GM21423 (cell line): ENCODE measurements around the gene PTPRD.

Experiments used
- ATAC-seq: cut with Tn5 transposase; IDR thresholded peaks from one replicate; pipeline ENCODE4 v1.9.1; 2021; ENCODE audit warnings: mild to moderate bottlenecking, moderate library complexity; ENCODE audit not compliant: unreplicated experiment

PTPRD gene

DNA sequence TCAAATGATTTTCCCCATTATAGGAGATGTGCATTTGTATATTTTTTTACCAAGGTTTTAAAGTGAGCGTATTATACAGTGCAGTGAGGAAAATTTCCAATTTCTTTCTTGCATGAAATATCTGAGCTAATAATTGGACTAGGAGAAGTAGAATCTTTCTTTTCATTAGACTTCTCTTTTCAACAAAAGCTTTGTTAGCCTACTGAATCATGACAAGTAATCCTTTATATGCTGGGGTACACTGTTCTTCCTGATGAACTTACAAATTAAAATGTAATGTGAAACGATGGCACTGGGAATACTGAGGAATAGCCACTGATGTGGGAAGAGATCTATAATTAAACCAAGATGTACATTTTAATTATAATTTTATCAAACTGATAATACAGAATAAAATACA is 829.6 kb downstream of the PTPRD start:
- no peak for ATAC-seq

DNA sequence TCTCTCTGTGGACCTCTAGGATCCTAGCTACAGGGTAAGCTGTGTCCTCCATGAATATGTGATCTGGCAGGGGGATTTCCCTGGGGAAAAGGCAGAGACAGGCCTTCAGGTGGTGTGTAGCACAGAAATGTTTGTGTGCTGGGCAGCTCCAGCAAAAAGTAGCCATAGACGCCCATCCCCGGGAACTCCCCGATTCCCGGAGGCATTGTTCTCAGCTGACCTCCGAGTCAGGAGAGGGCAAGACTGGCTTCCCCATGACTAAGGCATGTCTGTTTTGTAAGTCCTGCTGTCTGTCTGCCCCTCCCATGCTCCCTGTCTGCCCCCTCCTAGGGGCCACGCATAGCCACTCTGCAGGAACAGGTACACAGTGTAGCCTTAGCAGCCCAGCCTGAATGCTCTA is 834.5 kb downstream of the PTPRD start:
- no peak for ATAC-seq

DNA sequence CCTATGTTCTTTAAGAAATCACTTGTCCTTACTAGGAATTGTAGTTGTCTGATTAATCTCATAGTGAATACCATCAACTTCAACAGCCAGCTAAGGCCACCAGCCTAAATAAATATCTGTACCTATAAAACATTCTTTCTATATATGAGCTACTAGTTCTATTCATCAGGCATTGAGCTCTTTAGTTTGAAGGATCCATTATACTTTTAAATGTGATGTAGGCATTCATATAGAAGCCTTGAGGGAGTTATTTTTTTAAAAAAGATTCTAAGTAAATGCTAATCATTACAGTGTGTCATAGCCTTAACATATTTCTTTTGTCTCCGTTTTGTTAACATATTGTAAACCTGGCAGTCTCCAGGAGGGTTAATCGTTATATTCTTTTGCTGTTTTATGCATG is 838.3 kb downstream of the PTPRD start:
- ATAC-seq, result no peak

DNA sequence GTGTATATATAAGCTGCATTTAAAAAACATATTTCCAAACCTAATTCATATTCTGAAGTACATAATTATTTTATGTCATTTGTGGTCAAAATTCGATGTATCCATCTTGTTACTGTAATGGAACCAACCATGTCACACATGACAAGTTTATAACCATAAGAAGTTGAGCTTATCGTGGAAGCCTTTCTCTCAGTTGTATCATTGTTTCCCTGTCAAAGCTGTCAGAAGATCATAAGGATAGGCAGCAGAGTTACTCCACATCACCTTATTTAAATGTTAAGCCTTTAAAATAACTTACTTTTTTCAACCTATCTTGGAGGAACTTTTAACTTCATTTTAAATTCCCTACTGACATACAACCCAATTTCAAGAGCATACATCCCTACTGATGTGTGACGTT is 841.5 kb downstream of the PTPRD start:
- no peak for ATAC-seq

DNA sequence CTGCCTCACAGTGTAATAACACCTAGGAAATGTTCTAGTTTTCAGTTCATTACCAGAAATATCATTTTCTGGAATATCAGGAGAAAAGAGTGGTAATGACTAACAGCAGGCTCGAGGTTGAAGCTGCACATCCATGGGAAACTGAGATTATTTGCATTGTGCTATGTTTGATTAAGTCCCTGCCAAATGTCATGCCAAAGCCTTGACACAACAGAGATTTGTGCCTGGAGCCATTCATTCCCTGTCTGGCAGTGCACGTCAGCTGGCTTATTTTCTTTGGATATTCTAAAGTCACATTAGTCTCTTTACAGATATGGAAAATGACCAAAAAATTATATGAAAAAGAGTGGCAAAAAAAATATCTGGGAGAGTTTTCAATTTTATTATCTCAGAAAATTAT is 848.0 kb downstream of the PTPRD start:
- ATAC-seq, result no peak

DNA sequence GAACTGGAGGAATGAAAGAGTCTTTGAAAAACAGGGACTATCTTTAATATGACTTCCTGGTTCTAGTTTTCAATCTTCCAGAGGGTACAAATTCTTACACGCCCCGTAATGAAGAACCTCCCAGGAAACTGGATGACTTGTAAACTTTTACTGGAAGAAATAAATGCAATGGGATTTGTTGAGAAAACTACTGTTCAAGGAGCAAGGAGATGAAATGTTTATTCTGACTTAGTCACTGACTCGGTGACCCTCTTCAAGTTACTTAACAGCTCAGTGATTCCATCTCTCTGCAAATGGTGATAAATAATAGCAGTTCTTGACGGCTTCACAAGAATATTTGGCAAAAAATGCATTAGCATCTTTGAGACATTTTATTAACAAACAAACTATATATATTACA is 858.6 kb downstream of the PTPRD start:
- ATAC-seq, result no peak

DNA sequence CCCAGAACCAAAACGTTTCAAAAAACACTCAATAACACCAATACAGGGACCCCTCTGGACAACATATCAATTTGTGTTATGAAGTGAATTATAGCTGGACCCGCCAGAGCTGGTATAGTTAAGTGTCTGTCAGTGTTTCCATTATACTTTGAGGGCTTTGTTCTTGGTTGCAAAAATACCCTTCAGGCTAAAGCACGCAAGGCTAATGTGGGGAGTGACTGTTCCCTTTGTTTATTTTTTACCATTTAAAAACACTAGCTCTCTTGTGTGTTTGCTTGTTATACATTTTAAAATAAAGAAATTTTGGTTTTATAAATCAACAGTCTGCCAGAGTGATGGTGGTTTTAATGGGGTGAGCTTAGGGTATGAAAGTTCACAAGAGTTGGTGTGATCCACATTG is 859.5 kb downstream of the PTPRD start:
- ATAC-seq, result no peak

DNA sequence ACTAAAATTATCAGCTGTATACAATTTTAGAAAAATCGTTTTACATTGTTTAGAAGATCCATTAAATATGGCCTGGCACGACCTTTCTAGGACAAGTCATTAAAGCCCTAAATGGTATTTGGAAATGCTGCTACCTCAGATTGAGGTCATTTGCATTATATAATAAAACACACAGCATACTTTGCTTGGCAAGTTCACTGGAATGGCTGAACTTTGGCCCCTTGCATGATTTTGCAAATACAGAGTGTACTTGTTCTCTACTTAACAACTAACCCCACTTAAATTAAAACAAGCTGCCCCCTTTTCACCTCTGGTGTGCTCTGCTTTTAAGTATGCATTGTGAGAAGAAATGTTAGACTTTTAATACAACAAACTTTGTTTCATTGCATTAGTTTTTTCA is 860.1 kb downstream of the PTPRD start:
- ATAC-seq, result no peak

DNA sequence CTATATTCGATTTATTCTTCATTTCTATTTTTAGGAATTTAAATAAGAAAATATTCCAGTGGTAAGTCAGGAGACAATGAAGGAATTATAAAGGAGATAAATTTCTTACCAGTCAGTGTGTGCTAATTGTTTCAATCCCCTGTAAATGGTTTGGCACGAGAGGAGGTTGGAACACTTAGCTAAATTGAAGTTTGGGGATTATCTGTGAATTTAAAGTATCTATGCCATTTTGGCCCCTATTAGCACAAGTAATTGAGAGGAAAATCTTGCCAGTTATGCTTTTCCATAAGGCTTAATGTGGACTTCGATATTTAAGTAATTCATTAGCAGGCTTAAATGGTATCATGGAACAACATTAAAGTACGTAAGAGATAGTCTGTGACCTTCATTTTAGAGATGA is 860.8 kb downstream of the PTPRD start:
- ATAC-seq, result no peak

DNA sequence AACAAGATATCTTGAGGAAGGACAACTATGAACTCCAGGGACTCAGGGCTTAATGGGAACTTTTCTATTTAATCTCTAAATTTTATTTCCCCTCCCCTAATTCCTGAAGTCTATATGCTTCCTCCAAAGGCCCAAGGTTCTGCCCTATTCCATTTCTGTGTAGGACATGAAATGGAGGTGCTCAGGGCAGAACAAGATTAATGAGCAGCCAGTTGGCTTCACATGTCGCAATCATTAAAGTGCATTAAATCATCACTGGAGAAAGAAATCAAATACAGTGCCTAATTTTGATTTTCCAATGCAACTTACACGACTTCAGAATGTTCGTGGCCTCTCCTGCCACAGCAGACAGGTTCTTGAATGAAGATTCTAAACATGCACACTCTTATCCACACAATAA is 862.1 kb downstream of the PTPRD start:
- no peak for ATAC-seq

DNA sequence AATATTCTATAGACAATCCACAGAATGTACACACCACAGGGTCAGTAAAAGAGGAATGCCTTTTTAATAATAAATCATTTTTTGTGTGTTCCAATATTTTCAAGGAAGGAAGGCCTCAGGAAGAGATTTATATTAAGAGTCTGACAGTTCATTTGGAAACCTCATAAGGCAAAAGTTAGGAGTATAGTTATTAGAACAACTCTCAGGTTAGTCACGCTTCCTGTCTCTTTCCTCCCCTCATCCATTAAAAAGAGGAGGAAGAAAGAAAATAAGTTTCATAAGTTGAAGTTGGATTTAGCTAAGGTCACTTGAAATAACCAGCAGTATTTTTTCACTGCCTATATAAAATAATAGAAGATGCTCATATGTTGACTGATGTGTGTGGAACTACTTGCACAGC is 863.2 kb downstream of the PTPRD start:
- no peak for ATAC-seq

DNA sequence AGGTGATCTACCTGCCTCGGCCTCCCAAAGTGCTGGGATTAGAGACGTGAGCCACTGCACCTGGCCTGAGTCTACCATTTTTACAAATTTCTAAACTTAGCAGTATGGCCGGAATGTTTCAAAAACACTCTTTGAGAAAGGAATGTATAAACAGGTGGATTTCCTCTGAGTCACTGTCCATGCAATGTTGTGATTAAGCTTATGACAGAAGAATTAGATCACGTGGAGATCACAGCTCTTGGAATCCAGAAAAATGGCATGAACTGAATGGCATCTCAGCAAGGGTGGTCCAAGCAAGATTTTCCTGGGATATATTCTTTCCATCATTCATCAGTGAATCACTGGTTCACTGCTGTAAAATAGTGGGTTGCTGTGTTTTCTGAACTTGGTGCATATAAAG is 865.0 kb downstream of the PTPRD start:
- no peak for ATAC-seq

DNA sequence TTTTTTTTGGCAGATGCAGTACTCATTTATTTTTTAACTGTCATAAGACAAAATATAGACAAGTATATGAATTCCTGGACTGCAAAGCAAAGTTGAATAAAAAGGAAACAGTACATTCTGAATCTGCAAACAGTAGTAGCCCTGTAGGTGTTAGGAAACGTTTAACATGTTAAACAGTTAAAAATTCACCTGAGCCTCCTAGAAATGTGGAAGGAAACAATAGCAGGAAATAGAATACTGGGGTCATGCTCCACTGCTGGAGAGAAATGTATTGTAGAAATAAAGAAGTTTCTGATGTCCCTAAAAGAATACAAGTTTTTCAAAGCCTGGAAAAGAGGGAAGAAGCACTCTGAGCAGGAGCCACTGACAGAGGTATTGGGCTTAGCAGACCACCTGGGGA is 866.0 kb downstream of the PTPRD start:
- no peak for ATAC-seq

DNA sequence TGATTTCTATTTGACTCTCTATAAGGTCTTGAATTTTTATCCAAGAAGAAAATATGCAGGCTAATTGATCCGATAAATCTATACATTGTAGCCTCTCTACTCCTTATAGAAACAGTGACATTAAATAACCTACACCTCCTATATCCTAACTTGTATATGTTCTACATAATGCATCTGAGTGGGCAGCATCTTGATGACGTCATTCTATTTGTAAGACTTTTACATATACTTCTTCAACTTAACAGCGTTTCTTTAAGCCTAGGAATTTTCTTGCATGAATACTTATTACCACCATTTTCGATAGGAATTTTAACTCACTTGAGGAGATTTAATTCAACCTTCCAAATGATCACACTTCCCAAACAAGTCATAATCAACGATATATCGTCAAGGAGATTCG is 869.0 kb downstream of the PTPRD start:
- no peak for ATAC-seq

DNA sequence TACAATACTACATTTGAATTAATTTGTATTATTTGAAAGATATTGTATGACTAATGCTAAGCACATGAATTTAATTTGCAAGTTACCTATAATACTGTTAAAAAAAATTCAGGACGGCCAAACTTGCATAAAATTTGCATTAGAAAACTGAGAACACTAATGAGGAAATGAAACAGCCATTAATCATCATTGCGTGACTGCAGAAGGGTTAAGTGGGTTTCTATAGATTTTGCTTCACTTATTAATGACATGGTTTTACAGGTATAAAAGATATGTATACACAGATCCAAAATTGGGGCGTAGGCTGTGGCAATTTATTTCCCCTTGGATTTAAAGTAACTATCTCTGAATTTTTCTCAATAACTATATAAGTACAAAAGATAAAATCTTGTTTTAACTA is 882.6 kb downstream of the PTPRD start:
- ATAC-seq, result no peak

DNA sequence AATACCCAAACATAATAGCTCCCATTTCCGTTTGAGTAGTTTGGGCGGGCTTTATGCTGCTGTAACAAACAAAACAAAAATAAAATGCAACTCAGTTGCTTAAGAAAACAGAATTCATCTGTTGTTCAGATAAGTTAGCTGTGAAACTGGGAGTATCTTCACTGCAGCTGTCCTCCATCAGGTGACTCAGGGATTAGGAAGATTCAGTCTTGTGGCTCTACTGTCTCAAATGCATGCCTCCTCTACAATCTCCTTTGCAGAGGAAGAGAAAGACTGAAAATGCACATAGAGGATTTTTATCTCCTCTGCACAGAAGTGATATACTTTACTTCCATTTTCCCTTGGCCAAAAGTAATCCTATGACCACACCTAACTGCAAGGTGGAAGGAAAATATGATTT is 883.7 kb downstream of the PTPRD start:
- no peak for ATAC-seq

DNA sequence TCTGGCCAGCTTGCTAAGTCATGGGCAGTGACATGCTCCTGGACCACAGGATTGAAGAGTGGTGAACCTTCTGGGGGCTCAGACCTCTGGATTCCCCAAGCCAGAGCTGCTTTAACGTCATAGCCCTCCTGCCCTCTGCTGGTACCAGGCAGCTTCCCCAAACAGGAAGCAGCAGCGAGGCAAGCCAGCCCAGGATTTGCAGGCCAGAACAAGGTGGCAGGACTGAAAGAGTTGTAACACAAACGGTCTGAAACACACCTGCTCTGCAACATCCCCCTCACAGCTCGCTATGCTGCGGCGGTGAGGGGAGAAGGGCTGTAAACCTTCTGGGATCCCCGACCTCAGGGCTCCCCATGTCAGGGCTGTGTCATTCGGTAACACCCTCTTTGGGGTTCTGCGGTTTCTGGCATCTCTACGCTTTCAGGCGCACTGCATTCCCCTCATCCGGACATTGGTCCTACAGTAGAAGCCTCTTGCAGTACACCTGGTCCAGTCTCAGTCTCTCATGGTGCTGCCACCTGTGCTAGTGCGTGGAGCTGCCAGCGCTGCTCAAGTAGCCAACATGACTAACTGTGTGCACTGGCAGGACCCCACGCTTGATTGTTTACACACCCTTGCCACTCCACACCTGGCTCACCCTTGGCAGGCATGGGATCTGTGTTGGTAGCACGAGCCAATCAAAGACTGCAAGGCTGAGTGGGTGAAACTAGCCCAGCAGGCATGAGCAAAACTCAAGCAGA is 893.3 kb downstream of the PTPRD start:
- no peak for ATAC-seq

DNA sequence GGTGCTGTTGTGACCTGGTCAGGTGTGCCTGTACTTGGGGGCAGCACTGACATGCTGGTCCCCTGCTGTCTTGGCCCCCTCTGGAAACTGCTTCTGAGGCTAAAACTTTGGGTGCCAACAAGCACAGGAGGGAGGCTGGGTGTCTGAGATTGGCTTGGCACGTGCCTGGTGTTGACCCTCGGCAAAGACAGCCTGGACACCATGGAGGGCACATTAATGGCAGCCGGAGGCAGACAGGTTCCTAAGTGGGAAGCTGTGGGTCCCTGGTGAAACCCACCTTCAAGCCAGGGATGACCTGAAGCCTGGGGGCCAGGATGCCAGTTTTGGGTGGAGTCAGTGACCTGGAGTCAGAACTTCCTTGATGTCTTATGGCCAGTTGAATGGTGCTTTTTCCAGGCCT is 894.1 kb downstream of the PTPRD start:
- no peak for ATAC-seq

DNA sequence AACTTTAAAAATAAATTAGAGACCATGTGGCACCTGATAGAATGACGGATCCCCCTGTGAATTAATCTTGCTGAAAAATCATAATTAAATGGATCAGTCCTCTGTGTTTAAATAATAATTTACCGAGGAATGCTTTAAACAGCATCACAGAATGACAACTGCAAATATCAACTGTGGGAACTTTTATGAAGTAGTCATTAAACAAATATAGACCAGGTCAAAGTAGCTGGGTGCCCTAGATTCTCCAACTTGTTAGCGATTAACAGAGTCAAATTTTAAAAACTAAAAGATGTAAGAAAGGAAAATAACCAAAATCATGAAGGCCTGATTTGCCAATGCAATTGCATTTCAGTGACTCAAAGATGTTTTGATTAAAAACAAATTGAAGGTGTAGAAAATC is 933.4 kb downstream of the PTPRD start:
- ATAC-seq, result no peak

DNA sequence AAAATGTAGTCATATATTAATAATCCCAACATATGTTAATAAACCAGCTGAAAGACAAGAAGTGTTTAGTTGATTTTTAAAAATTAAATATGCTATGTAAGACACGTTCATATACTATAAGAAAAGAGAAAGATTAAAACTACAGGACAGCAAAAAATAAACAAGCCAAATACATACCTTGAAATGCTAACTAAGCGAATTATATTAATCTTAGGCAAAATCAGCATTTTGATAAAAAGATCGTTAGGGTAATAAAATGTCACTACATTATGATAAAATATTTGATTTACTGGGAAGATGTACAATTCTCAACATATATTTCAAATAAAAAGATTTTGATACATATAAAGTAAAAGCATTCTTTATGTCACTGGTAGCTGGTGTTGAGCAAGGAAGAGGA is 938.3 kb downstream of the PTPRD start:
- no peak for ATAC-seq

DNA sequence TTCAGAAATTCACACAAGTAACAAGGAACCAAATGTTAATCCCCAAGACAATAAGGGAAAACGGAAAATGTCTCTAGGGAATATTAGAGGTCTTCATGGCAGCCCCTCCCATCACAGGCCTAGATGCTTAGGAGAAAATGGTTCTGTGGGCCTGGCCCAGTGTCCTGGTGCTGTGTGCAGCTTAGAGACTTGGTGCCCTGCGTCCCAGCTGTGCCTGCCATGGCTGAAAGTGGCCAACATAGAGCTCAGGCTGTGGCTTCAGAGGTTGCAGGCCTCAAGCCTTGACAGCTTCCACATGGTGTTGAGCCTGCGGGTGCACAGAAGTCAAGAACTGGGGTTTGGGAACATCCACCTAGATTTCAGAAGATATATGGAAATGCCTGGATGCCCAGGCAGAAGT is 942.3 kb downstream of the PTPRD start:
- no peak for ATAC-seq

DNA sequence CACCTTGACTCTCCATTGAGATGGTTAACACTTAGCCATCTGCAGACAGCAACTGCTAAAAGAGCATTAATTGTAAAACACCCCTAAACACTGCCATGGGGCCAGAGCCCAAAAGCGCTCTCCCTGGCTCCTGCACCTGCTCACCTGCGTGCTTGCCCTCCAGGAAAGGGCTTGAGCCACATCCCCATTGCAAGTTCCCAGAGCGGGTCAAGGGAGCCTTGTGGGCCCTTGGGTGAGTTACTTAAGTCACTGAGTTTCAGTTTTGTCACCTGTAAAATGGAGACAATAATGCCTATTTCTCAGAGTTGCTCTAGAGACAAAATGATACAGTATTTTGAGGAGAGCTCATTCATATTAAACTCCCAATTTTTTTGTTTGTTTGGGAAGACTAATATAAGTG is 967.8 kb downstream of the PTPRD start:
- no peak for ATAC-seq

DNA sequence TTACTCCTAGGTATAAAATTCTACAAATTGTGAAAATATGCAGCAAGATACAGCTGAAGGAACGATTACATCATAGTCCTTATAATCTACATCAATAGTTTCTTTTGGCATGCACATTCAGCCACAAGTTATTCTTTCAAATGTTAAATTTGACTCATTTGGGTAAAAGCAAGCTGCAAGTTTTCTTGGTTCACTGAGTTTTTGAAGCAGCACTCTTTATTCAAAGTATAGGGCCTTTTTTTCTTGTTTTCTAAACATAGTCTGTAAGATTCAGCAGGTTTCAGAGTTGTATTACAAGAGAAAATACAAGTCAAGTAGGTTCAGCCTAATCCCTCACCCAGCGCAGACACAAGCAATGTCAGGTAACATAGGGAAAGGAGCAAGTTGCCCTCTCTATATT is 981.5 kb downstream of the PTPRD start:
- ATAC-seq, result no peak
